HG02973 (cell line): ENCODE data around the gene ITPKC.
"Not testable (repeated sequence)": the region's sequence is repeated elsewhere in the genome, so short reads cannot be mapped to it uniquely, and the experiment has no call there.

ENCODE experiments used
- ATAC-seq: cut with Tn5 transposase; IDR thresholded peaks from one replicate; pipeline ENCODE4 v1.9.1; 2021; ENCODE audit warnings: moderate library complexity; ENCODE audit not compliant: unreplicated experiment

Gene ITPKC

GRCh38 chr19:40759352-40759751 lies 42.4 kb downstream of the ITPKC start:
- no peak for ATAC-seq

GRCh38 chr19:40762754-40763470 lies 46.0 kb downstream of the ITPKC start:
- no peak for ATAC-seq

DNA sequence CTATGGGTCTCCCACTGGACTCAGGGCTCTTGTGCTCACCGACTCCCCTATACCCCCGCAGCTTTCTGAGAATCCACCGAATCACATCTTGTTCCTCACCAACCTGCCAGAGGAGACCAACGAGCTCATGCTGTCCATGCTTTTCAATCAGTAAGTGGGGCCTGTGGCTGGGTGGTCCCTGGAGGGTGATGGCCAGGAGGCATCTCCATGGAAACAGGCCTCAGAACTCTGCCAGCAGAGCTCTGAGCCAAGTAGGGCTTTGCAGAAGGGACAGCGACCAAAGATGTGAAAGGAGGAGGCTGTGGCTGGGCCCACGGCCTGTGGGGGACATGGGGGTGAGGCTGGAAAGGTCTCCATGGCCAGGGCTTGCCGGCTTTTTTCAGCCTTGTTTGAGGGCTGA lies 46.6 kb downstream of the ITPKC start:
- no peak for ATAC-seq

DNA sequence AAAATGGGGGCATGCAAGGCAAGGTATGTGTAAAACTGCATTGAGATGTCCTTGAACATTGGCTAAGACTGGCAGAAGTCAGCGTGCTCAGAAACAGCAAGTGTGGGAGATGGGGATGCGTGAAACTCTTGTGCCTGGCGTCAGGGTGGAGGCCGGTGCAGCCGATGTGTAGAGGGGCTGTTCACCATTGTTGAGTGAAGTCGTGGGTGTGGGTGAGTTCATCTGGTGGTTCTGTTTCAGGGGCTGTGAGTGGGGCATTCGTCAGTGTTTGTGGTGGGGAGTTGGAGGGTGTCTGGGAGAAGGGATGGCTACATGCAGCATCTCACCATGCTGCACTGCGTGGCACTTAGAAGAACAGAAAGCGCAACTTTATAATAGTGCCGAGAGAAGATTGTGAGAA lies 47.1 kb downstream of the ITPKC start:
- no peak for ATAC-seq

GRCh38 chr19:40766385-40766784 lies 49.5 kb downstream of the ITPKC start:
- not testable (repeated sequence) for ATAC-seq

DNA sequence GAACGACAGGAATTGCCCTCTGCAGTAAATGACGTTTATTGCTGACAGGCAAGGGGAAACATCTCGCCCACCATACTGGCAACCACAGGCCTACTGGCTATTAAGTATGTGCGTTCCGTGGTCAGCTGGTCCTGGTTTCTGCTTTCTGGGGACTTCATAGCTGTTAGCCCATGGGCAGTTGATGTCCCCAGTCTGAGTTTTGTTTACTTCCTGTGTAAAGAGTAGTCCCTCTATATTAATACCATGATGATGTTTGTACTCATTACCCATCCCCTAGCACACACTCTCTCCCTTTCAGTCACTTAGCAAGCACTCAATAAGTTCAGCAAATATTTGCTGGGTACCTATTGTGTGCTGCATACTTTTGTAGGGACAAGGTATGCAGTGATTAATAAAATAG lies 52.0 kb downstream of the ITPKC start:
- no peak for ATAC-seq

GRCh38 chr19:40771101-40771862 lies 54.4 kb downstream of the ITPKC start:
- ATAC-seq, result not testable (repeated sequence)

DNA sequence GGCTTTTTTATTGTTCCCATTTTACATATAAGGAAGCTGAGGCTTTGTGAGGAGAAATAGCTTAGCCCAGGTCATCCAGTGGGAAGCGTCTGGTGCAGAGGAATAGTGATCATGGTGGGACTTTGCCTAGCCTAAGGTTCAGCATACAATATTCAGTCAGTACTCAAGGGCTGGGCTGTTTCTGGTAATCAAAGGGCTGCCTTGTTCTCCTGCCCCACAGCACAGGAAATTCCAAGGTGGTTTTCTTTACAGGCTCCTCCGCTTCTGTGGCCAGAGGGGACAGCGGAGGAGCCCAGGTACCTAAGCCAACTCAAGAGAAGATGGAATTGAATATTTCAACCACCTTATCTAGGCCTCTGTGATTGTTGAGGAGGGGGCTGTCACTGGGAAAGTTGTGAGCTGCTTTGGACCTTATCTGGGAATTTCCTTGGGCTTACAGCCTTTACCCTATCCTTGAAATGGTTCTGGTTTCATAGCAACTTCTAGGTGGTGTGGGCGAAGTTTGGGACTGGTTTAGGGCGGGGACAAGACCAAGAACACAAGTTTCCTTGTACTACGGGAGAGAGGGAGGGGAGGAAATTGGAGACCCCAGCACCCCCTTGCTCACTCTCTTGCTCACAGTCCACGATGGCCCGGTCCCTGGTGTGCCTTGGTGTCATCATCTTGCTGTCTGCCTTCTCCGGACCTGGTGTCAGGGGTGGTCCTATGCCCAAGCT lies 58.2 kb downstream of the ITPKC start, which contains the start of gene MIA:
Gene MIA, plus strand, starts transcription at position 606 of the 716 bp plus-strand sequence. Its CDS starts 22 bp downstream, at position 628.
- no peak for ATAC-seq

GRCh38 chr19:40775632-40776022 lies 58.7 kb downstream of the ITPKC start:
- no peak for ATAC-seq

GRCh38 chr19:40776364-40776763 lies 59.5 kb downstream of the ITPKC start:
- ATAC-seq, result no peak

DNA sequence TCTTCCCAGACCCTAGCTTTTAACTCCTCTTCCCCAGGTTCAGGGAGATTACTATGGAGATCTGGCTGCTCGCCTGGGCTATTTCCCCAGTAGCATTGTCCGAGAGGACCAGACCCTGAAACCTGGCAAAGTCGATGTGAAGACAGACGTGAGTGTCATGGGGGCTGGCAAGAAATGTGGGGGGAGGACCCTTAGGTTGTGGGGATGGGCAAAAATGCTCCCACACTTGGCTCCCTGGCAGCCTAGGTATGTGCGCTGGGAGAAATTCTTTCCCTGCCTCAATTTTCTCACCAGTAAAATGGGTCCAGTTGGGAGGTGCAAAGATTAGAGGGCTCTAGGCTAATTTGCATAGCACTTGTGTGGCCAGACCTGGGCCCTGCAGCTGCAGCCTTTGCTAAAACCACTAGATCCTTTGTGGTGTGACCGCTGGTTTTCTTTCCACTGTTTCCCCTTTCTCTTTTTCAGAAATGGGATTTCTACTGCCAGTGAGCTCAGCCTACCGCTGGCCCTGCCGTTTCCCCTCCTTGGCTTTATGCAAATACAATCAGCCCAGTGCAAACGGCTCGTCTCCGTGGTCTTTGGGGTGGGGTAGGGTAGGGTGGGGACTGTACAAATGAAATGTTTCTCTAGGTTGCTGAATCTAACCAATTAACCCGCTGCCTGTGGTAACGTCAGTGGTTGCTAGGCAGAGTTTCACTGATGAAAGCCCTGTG lies 60.2 kb downstream of the ITPKC start:
- peak; percentile 58 for ATAC-seq

DNA sequence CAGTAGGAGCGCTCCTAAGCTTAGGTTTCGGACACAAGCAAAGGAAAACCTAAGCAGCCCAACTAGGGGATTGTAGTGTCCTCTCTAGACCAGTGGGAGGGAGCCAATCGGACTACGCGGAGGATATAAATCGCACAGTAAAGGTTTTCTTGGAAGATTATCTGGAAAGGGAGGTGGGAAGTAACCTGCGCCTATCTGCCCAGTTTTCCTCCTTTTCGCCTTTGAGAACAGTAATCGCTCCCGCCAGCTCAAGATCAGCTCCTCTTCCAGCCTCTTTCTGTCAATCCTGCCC lies 60.7 kb downstream of the ITPKC start:
- no peak for ATAC-seq

DNA sequence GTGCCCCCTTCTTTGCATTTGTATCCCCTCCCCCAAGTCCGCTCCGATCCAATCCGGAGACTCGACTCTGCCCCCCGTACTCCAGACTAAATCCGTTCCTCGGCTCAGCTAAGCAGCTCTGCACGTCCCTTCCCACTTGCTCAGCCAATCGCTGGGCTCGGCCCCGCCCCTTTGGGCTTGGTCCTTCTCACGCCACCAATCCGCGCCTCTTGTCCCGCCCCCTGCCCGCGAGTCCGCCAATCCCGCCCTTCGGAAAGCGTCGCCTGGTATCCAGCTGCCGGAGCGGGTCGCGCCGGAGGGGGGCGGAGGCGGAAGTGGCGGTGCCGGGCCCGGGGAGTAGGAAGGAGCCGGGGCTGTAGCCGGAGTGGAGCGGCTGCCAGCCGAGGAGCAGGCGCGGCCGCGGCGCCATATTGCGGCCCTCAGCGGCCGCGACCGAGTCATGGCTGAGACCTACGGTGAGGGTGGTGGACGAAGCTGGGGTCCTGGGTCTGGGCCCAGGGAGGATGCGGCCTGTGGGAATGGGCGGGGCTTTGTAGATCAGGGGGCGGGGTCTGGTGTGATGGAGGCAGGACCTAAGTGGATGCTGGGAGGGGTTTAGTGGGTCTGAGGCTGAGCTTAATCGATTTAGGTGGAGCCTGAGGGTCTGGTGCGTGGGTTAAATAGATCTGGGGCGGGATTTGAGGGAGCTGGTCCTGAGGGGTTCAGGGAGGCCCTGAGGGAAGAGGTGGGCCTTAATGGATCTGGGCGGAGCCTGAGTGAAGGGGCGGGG lies 61.2 kb downstream of the ITPKC start, which contains the start of gene RAB4B:
Gene RAB4B, plus strand, starts transcription at position 311 of the 769 bp plus-strand sequence. Its CDS starts 129 bp downstream, at position 440.
- ATAC-seq, result peak; percentile 47

GRCh38 chr19:40778706-40779284 lies 61.9 kb downstream of the ITPKC start:
- no peak for ATAC-seq

- no peak for ATAC-seq
Observed at GRCh38 chr19:40780582-40780981, 63.7 kb downstream of the ITPKC start.

DNA sequence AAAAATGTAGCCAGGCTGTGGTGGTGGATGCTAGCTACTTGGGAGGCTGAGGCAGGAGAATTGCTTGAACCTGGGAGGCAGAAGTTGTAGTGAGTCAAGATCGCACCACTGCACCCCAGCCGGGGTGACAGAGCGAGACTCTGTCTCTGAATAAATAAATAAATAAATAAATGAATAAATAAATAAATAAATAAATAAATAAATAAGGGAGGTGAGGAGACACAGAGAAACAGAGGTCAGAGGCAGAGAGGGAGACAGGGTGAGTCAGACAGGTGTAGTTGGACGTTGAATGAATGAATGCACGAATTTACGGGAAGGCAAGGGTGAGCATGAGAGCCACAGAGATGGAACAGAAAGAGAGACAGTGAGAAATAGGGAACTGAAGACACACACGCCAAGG lies 64.2 kb downstream of the ITPKC start:
- no peak for ATAC-seq

- ATAC-seq, result no peak
Observed at GRCh38 chr19:40783711-40784110, 66.8 kb downstream of the ITPKC start.

- not testable (repeated sequence) for ATAC-seq
Observed at GRCh38 chr19:40784146-40784545, 67.2 kb downstream of the ITPKC start.

DNA sequence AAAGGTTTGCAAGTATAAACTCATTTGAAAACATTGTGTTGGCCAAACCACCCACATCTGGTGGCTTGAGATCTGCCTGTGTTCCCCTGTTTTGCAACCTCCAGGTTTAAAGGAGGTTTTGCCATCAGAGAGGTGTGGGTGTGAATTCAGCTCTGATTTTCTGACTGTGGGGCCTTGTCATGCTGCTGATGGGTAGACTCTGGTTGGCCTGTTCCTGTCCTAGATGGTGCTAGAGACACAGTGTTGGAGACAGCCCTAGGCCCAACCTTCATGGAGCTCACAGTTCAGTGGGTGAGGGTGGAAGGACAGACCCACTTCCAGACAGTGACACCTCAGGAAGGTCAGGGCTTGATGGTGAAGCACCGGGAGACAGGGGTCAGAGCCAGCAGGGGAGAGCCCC lies 68.6 kb downstream of the ITPKC start:
- ATAC-seq, result no peak
